Right cardiac atrium (tissue), 5 donors: Measurements from ENCODE around the gene POLK. TPM values are rescaled to one million over a fixed set of nuclear protein-coding genes. Genes with fewer than 3 reads are reported as not detected.
A peak's percentile ranks its signal among the peaks of the same experiment; 100 is the strongest.
"Not testable (repeated sequence)": the region's sequence is repeated elsewhere in the genome, so short reads cannot be mapped to it uniquely, and the experiment has no call there.

Experiments used
- ATAC-seq, 2 donors: fragments of 200-7000 bp; cut with Tn5 transposase; one replicate each; pipeline versions ENCODE4 v1.8.0 to v1.9.1; 2020; ENCODE audit warnings: moderate library complexity in 2 of 2, mild to moderate bottlenecking in 1 of 2
- DNase-seq, 3 donors: peaks; one replicate each; pipeline ENCODE4 v3.0.0-alpha.2; 2020
- H3K27ac ChIP-seq: one replicate; pipeline ENCODE4 v1.5.1; 2013; ENCODE audit warnings: mild to moderate bottlenecking, low read length, control low read depth, moderate library complexity
- H3K27me3 ChIP-seq: one replicate; pipeline ENCODE4 v1.6.1; 2013; ENCODE audit not compliant: control insufficient read depth, insufficient read depth
- H3K4me1 ChIP-seq: one replicate; pipeline ENCODE4 v1.6.1; 2013; ENCODE audit warnings: low read length; ENCODE audit not compliant: control insufficient read depth, insufficient read depth
- H3K4me3 ChIP-seq: one replicate; pipeline ENCODE4 v1.5.1; 2013; ENCODE audit warnings: low read length, control low read depth
- H3K9me3 ChIP-seq: one replicate; pipeline ENCODE4 v1.6.1; 2013; ENCODE audit warnings: low read length; ENCODE audit not compliant: control insufficient read depth
- WGBS: extraction: QIAGEN DNeasy Blood & Tissue Kit; methylation state at CpG from one replicate; pipeline ENCODE4 v1.1.7; 2013; 5-methylcytosine and 5-hydroxymethylcytosine counted together
- intact Hi-C, 4 donors: fragments of 100-400 bp; cut with DNase I; formaldehyde crosslinking; loops; one replicate each; pipeline versions ENCODE4 v1.11.0 to v1.14.0; 2022 to 2023
- polyA plus RNA-seq: library from polyadenylated mRNA; stranded (reverse); fragments of 200-250 nt; gene quantifications from one replicate; pipeline ENCODE4 v1.2.3, GENCODE V29; 2013
- total RNA-seq, 4 donors: library from RNA; stranded (reverse); fragmentation: NEBNext Ultra II Directional; extraction: Animal tissue kit (Norgen Biotek cat#: 25700); gene quantifications; one replicate each; pipeline ENCODE4 v1.2.1, GENCODE V29; 2021
- donor health status: healthy with polysubstance abuse.
- donor health status: DM: no; HTN: yes; CAD: no.
- donor health status: DM: no; HTN: no; CAD: no.
- donor health status: DM: no; HTN: yes; CAD: no; lungs with severe emphysema.
- donor health status: DM: yes; HTN: yes; CAD: no.

The POLK gene
- total and polyA plus RNA-seq, 5 donors: 7.2 to 25.7 (median 24.3) TPM

DNA sequence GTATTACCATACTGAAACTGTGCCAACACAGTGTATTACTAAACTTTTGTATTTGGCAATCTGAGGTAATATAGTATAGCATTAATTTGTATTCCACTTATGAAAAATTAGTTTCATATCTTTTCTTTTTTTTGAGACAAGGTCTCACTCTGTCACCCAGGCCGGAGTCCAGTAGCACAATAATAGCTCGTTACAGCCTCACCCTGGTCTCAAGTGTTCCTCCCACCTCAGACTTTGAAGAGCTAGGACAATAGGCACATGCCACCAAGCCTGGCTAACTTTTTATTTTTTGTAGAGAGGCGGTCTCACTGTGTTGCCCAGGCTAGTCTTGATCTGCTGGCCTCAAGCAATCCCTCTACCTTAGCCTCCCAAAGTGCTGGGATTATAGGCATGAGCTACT lies 36.1 kb downstream of the POLK start:
- H3K27ac ChIP-seq: no peak overlapping the region
- DNase-seq: no peak

GRCh38 chr5:75550597-75550996 lies 38.9 kb downstream of the POLK start:
- intact Hi-C loops: no loop called here
- Histone ChIP-seq H3K27me3 (no peaks in the 10 kb centered on the region), H3K4me1 (no peaks in the 10 kb centered on the region), H3K9me3 (no peaks in the 10 kb centered on the region), H3K4me3 (no peak overlapping the region), H3K27ac (no peak overlapping the region)
- DNase-seq: no peak
- 99% methylated on average over 1 of the region's 1 CpG for WGBS
- no peak for ATAC-seq

More for the DNA sequence above, 36.1 kb downstream of the POLK start:
- 71% methylated on average over 3 of the region's 3 CpGs for WGBS
- ATAC-seq: no peak
- Histone ChIP-seq H3K27me3 (no peaks in the 10 kb centered on the region), H3K9me3 (no peaks in the 10 kb centered on the region), H3K4me1 (peaks cover 1% of the 10 kb centered on the region), H3K4me3 (no peak overlapping the region)
- intact Hi-C loops: no loop called here

DNA sequence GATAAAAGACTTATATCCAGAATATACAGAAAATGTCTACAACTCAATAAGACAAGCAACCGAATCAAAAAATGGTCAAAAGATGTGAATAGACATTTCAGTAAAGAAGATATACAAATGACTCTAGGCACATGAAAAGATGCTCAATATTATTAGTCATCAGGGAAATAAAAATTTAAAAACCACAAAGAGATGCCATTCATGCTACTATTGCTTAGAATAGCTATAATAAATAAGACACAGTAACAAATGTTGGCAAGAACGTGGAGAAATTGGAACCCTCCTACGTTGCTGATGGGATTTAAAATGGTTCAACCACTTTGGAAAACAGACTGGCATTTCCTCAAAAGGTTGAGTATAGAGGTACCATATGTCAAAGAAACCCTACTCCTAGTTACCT lies 39.8 kb downstream of the POLK start:
- Histone ChIP-seq H3K9me3 (no peaks in the 10 kb centered on the region), H3K4me3 (no peak overlapping the region), H3K4me1 (no peaks in the 10 kb centered on the region), H3K27me3 (no peaks in the 10 kb centered on the region), H3K27ac (no peak overlapping the region)
- WGBS: 94% methylated on average over 3 of the region's 3 CpGs
- no peak for ATAC-seq
- DNase-seq: no peak
- intact Hi-C loops: no loop called here

- DNase-seq (no peak), ATAC-seq (no peak)
- Histone ChIP-seq H3K4me3 (no peak overlapping the region), H3K9me3 (no peaks in the 10 kb centered on the region), H3K27ac (no peak overlapping the region), H3K27me3 (no peaks in the 10 kb centered on the region), H3K4me1 (no peaks in the 10 kb centered on the region)
- intact Hi-C loops: no loop called here
- WGBS: over 99% methylated on average over 2 of the region's 2 CpGs
These were observed 41.1 kb downstream of the POLK start for GRCh38 chr5:75552764-75553163.

DNA sequence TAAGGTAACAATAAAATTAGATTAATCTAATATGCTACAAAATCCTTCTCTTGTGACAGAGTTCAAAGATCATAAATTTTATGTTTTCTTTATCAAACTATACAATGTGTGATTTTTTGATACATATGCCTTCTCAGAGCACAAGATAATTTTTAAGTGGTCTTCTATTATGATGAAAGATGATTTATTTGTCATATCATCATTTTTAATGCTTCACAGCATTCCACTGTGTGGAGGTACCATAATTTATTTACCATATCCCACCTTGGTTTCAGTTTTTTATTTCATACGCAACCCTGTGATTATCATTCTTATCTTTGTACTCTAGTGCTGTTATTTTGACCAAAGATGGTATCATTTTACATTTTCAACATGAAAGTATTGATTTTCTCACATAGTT lies 41.7 kb downstream of the POLK start:
- ATAC-seq (no peak), DNase-seq (no peak)
- Histone ChIP-seq H3K9me3 (no peaks in the 10 kb centered on the region), H3K27ac (no peak overlapping the region), H3K27me3 (no peaks in the 10 kb centered on the region), H3K4me3 (no peak overlapping the region), H3K4me1 (no peaks in the 10 kb centered on the region)
- intact Hi-C loops: no loop called here
- 93% methylated on average over 1 of the region's 1 CpG for WGBS

DNA sequence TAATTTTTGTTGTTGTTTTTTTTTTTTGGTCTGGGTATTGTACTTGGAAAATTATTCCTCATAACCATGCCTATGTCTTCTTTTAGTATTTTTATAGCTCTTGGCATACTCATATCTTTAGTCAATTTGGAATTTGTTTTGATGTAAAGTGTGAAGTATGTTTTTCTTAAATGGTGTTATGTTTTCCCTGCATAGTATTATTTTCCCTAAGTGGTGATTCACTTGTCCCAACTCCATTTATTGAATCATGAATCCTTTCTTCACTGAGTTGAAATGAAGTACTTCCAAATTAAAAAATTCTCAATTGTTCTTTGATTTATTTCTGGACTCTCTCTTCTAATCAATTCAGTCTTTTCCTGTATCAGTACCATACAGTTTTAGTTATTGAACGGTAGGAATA lies 46.5 kb downstream of the POLK start:
- WGBS: 89% methylated on average over 1 of the region's 1 CpG
- Histone ChIP-seq H3K9me3 (no peaks in the 10 kb centered on the region), H3K27ac (no peak overlapping the region), H3K4me3 (no peak overlapping the region), H3K27me3 (no peaks in the 10 kb centered on the region), H3K4me1 (no peaks in the 10 kb centered on the region)
- no peak for ATAC-seq
- no peak for DNase-seq
- intact Hi-C loops: no loop called here

GRCh38 chr5:75558981-75559632 lies 47.4 kb downstream of the POLK start:
- DNase-seq (no peak), ATAC-seq (peak; percentile 73 to 84)
- Histone ChIP-seq H3K27me3 (no peaks in the 10 kb centered on the region), H3K27ac (peak overlapping the region; percentile 64), H3K4me1 (no peaks in the 10 kb centered on the region), H3K9me3 (no peaks in the 10 kb centered on the region), H3K4me3 (no peak overlapping the region)
- intact Hi-C loops: no loop called here
- WGBS: 53% methylated on average over 4 of the region's 4 CpGs

DNA sequence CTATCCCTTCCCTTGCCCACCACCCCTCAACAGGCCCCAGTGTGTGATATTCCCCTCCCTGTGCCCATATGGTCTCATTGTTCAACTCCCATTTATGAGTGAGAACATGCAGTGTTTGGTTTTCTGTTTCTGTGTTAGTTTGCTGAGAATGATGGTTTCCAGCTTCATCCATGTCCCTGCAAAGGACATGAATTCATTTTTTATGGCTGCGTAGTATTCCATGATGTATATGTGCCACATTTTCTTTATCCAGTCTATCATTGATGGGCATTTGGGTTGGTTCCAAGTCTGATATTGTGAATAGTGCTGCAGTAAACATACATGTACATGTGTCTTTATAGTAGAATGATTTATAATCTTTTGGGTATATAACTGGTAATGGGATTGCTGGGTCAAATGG lies 49.0 kb downstream of the POLK start:
- DNase-seq, H3K4me1 ChIP-seq, H3K27me3 ChIP-seq, H3K27ac ChIP-seq, intact Hi-C loops, H3K4me3 ChIP-seq, ATAC-seq, H3K9me3 ChIP-seq: not testable (repeated sequence)
- 100% methylated on average over 1 of the region's 1 CpG for WGBS

DNA sequence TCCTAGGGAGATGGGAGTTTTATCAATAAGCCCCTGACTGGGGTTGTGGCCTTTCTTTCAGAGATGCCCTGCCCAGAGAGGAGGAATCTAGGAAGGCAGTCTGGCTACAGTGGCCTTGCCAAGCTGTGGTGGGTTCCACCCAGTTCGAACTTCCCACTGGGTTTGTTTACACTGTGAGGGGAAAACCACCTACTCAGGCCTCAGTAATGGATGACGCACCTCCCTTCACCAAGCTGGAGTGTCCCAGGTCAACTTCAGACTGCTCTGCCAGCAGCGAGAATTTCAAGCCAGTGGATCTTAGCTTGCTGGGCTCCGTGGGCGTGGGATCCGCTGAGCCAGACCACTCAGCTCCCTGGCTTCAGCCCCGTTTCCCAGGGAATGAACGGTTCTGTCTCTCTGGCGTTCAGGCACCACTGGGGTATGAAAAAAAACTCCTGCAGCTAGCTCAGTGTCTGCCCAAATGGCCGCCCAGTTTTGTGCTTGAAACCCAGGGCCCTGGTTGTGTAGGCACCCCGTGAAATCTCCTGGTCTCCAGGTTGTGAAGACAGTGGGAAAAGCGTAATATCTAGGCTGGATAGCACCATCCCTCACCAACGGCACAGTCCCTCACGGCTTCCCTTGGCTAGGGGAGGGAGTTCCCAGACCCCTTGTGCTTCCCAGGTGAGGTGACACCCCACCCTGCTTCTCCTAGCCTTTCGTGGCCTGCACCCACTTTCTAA lies 54.5 kb downstream of the POLK start:
- intact Hi-C loops: loop anchor here in 1 of 4 donors (5.0 kb wide), 1 partner anchor 54 kb away; the partner anchor contains the start of genes CERT1 and POLK
- not testable (repeated sequence) for H3K9me3 ChIP-seq, H3K4me3 ChIP-seq, H3K27me3 ChIP-seq, H3K4me1 ChIP-seq
- ATAC-seq: peak; percentile 33 to 55
- DNase-seq: peak in 1 of 3 donors; percentile 36
- WGBS: 90% methylated on average over 15 of the region's 15 CpGs
- peak overlapping the region; percentile 71 for H3K27ac ChIP-seq

DNA sequence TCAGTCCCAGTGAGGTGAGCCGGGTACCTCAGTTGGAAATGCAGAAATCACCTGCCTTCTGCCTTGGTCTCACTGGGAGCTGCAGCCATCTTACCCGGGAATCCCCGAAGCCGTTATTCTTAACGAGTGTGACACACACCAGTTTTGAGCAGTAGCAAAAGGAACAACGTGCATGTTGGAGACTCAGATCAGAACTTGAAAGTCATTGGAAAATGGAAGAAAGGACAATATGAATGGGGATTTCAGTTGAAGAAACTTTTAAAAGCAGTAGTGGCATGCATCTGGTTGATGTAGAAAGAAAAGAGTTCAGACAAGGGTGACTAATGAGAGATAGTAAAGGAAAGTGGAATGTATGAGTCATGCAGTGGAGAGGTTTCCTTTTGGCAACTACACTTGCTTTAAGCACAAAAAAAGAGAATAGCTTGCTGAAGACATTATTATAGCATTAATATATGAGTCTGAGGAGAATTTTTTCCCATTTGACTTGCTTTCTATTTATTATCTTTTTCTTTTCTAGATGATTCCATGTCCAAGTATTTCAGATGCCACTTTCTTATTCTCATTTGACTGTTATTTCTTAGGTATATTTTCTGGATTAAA lies 55.1 kb downstream of the POLK start:
- ATAC-seq (peak; percentile 94 to 99), DNase-seq (no peak)
- Histone ChIP-seq H3K4me1 (peaks cover 9% of the 10 kb centered on the region), H3K4me3 (no peak overlapping the region), H3K9me3 (no peaks in the 10 kb centered on the region), H3K27ac (peak overlapping the region; percentile 71), H3K27me3 (no peaks in the 10 kb centered on the region)
- intact Hi-C loops: loop anchor here in 1 of 4 donors (5.0 kb wide), 1 partner anchor 55 kb away; the partner anchor contains the start of genes CERT1 and POLK
- WGBS: 26% methylated on average over 6 of the region's 6 CpGs

- DNase-seq (no peak), ATAC-seq (peak; percentile 57 to 59)
- no peak overlapping the region for H3K27ac ChIP-seq
- no peak overlapping the region for H3K4me3 ChIP-seq
- intact Hi-C loops: loop anchor here in 1 of 4 donors (5.0 kb wide), 1 partner anchor 55 kb away; the partner anchor contains the start of genes CERT1 and POLK
- no peaks in the 10 kb centered on the region for H3K9me3 ChIP-seq
- H3K4me1 ChIP-seq: peaks cover 9% of the 10 kb centered on the region
- 36% methylated on average over 2 of the region's 2 CpGs for WGBS
- H3K27me3 ChIP-seq: no peaks in the 10 kb centered on the region
These were observed 56.0 kb downstream of the POLK start for GRCh38 chr5:75567710-75568109.
